ENCODE data around the gene KLHL35. TPM values are rescaled to one million over a fixed set of nuclear protein-coding genes. Genes with fewer than 3 reads are reported as not detected.

Gene KLHL35
- total RNA-seq, 1 donor from 2014 or later = 0.77 TPM

DNA sequence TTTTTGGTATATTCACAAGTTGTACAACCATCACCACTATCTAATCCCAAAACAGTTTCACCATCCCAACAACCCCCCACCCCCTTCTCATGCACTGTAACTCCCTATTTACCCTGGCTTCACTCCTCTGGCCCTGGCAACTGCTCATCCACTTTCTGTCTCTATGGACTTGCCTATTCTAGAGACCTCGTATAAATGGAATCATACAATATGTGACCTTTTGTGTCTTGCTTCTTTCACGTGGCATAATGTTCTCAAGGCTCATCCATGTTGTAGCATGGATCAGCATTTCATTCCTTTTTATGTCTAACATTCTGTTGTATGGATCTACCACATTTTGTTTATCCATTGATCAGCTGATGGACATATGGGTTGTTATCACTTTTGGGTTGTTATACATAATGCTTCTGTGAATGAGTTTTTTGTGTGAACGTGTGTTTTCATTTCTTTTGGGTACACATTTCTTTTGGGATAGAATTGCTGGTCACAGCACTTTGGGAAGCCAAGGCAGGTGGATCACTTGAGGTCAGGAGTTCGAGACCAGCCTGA is 46.7 kb upstream of the KLHL35 start:
- H3K27me3 Mint-ChIP-seq (ENCODE audit: low read depth, unreplicated experiment) = peaks cover 18% of the 10 kb centered on the region
- FAIRE-seq (no peak), DNase-seq (ENCODE audit: low read depth) (no peak)
- no peak overlapping the region for H3K4me3 ChIP-seq (ENCODE audit: insufficient read depth, low read depth, low read length)
- H3K79me2 ChIP-seq (ENCODE audit: insufficient read depth, low read length) = no peaks in the 10 kb centered on the region
- peaks cover 10% of the 10 kb centered on the region for H3K4me1 ChIP-seq (ENCODE audit: insufficient read depth, low read length)
- no peak overlapping the region for H3K27ac Mint-ChIP-seq (ENCODE audit: unreplicated experiment)
- no peaks in the 10 kb centered on the region for H4K20me1 ChIP-seq (ENCODE audit: insufficient read depth, low read length)
- H3K9ac ChIP-seq (ENCODE audit: low read length) = no peak overlapping the region
- no peak for TF ChIP-seq CTCF (IDR thresholded peaks at IDR 0.05; ENCODE audit: insufficient read depth, low read depth, low read length)
- TF ChIP-seq EZH2 (IDR thresholded peaks at IDR 0.05; ENCODE audit: insufficient read depth, low read length) = no peak
- H2AFZ ChIP-seq (ENCODE audit: low read depth, low read length) = no peak overlapping the region
- no peak overlapping the region for H3K27ac ChIP-seq (ENCODE audit: low read depth, low read length)
- H3K9me3 Mint-ChIP-seq (ENCODE audit: unreplicated experiment) = peaks cover 1% of the 10 kb centered on the region
- H3K9me3 ChIP-seq (ENCODE audit: insufficient read depth, low read depth, low read length) = no peaks in the 10 kb centered on the region
- H3K4me2 ChIP-seq (ENCODE audit: low read length) = no peak overlapping the region
- no peaks in the 10 kb centered on the region for H3K27me3 ChIP-seq (ENCODE audit: insufficient read depth, low read length)
- H3K36me3 Mint-ChIP-seq (ENCODE audit: low read depth, unreplicated experiment) = no peaks in the 10 kb centered on the region
- H3K36me3 ChIP-seq (ENCODE audit: insufficient read depth, low read length) = no peaks in the 10 kb centered on the region
- peaks cover 6% of the 10 kb centered on the region for H3K4me1 Mint-ChIP-seq (ENCODE audit: low read depth, unreplicated experiment)
- H3K4me3 Mint-ChIP-seq (ENCODE audit: unreplicated experiment) = no peak overlapping the region

GRCh38 chr11:75478783-75479596 is 46.0 kb upstream of the KLHL35 start:
- no peaks in the 10 kb centered on the region for H3K27me3 ChIP-seq (ENCODE audit: insufficient read depth, low read length)
- H3K79me2 ChIP-seq (ENCODE audit: insufficient read depth, low read length) = no peaks in the 10 kb centered on the region
- no peak overlapping the region for H3K4me3 Mint-ChIP-seq (ENCODE audit: unreplicated experiment)
- no peak overlapping the region for H3K4me2 ChIP-seq (ENCODE audit: low read length)
- peaks cover 18% of the 10 kb centered on the region for H3K27me3 Mint-ChIP-seq (ENCODE audit: low read depth, unreplicated experiment)
- no peaks in the 10 kb centered on the region for H4K20me1 ChIP-seq (ENCODE audit: insufficient read depth, low read length)
- TF ChIP-seq CTCF (IDR thresholded peaks at IDR 0.05; ENCODE audit: insufficient read depth, low read depth, low read length) = no peak
- TF ChIP-seq EZH2 (IDR thresholded peaks at IDR 0.05; ENCODE audit: insufficient read depth, low read length) = no peak
- FAIRE-seq (no peak), DNase-seq (ENCODE audit: low read depth) (no peak)
- peaks cover 6% of the 10 kb centered on the region for H3K4me1 Mint-ChIP-seq (ENCODE audit: low read depth, unreplicated experiment)
- peaks cover 1% of the 10 kb centered on the region for H3K9me3 Mint-ChIP-seq (ENCODE audit: unreplicated experiment)
- H3K27ac Mint-ChIP-seq (ENCODE audit: unreplicated experiment) = no peak overlapping the region
- H3K4me3 ChIP-seq (ENCODE audit: insufficient read depth, low read depth, low read length) = no peak overlapping the region
- peaks cover 10% of the 10 kb centered on the region for H3K4me1 ChIP-seq (ENCODE audit: insufficient read depth, low read length)
- no peak overlapping the region for H3K27ac ChIP-seq (ENCODE audit: low read depth, low read length)
- H3K9ac ChIP-seq (ENCODE audit: low read length) = no peak overlapping the region
- H2AFZ ChIP-seq (ENCODE audit: low read depth, low read length) = no peak overlapping the region
- H3K36me3 Mint-ChIP-seq (ENCODE audit: low read depth, unreplicated experiment) = no peaks in the 10 kb centered on the region
- no peaks in the 10 kb centered on the region for H3K9me3 ChIP-seq (ENCODE audit: insufficient read depth, low read depth, low read length)
- H3K36me3 ChIP-seq (ENCODE audit: insufficient read depth, low read length) = no peaks in the 10 kb centered on the region

DNA sequence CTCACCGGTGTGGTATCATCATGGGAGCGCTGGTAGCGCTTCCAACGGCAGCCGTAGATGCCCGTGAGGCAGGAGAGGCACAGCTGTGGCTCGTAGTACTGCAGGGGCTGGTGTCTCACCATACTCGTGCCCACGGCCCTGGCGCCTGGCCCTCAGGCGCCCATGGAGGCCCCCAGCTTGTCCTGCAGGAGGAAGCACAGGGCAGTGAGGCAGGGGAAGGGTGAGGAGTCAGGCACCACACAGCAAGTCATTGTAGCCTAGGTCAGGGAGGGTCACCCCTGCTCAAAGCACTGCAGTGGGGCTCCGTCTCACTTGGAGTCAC is 44.6 kb upstream of the KLHL35 start:
- H3K4me1 Mint-ChIP-seq (ENCODE audit: low read depth, unreplicated experiment) = peaks cover 9% of the 10 kb centered on the region
- Histone ChIP-seq H3K27me3 (ENCODE audit: insufficient read depth, low read length) (no peaks in the 10 kb centered on the region), H3K4me2 (ENCODE audit: low read length) (no peak overlapping the region), H3K4me3 (ENCODE audit: insufficient read depth, low read depth, low read length) (no peak overlapping the region), H3K9ac (ENCODE audit: low read length) (no peak overlapping the region), H3K36me3 (ENCODE audit: insufficient read depth, low read length) (no peaks in the 10 kb centered on the region), H3K27ac (ENCODE audit: low read depth, low read length) (no peak overlapping the region), H3K79me2 (ENCODE audit: insufficient read depth, low read length) (no peaks in the 10 kb centered on the region), H2AFZ (ENCODE audit: low read depth, low read length) (no peak overlapping the region), H3K4me1 (ENCODE audit: insufficient read depth, low read length) (peaks cover 10% of the 10 kb centered on the region), H3K9me3 (ENCODE audit: insufficient read depth, low read depth, low read length) (no peaks in the 10 kb centered on the region), H4K20me1 (ENCODE audit: insufficient read depth, low read length) (no peaks in the 10 kb centered on the region)
- no peaks in the 10 kb centered on the region for H3K36me3 Mint-ChIP-seq (ENCODE audit: low read depth, unreplicated experiment)
- DNase-seq (ENCODE audit: low read depth) (no peak), FAIRE-seq (no peak)
- peaks cover 1% of the 10 kb centered on the region for H3K9me3 Mint-ChIP-seq (ENCODE audit: unreplicated experiment)
- TF ChIP-seq CTCF (IDR thresholded peaks at IDR 0.05; ENCODE audit: insufficient read depth, low read depth, low read length) = no peak
- TF ChIP-seq EZH2 (IDR thresholded peaks at IDR 0.05; ENCODE audit: insufficient read depth, low read length) = no peak
- H3K4me3 Mint-ChIP-seq (ENCODE audit: unreplicated experiment) = no peak overlapping the region
- H3K27ac Mint-ChIP-seq (ENCODE audit: unreplicated experiment) = no peak overlapping the region
- H3K27me3 Mint-ChIP-seq (ENCODE audit: low read depth, unreplicated experiment) = peaks cover 10% of the 10 kb centered on the region

Data from astrocyte (in vitro differentiated cells and primary cell).